ENCODE results near the gene NALCN.

The NALCN gene

DNA sequence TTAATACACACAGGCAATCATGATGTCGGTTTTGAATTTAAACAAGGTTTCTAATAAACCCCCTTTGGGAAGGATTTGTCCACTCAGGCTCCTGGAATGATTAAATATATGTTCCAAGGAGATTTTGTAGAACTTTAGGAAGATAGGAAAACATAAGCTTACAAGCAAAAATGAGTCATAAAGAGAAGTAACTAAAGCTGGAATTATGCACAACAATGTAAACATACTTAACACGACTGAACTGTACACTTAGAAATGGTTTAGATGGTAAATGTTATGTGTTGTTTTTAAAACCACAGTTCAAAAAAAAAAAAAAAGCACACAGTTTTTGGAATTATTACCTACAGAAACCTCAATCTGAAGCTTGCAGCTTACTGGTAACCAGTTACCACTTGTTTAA lies 304.4 kb downstream of the NALCN start:
- no peak for ATAC-seq

DNA sequence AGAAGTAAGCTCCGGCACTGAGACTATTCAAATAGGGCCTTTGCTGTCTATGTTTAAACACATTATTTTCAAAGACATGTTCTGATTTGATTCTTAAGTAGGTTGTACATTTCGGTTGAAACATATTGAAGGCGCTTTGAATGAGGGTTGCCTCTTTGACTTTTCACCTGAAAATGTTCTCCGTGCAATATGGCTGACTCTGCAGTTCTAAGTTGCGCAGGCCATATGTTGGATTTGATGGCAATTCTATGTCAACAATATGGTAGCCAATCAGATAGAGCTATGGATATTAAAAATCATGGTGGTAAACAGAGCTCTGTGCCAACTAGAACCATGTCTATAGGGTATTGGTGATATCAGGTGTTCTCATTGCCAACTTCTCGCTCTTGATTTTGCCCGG lies 307.3 kb downstream of the NALCN start:
- ATAC-seq = no peak

DNA sequence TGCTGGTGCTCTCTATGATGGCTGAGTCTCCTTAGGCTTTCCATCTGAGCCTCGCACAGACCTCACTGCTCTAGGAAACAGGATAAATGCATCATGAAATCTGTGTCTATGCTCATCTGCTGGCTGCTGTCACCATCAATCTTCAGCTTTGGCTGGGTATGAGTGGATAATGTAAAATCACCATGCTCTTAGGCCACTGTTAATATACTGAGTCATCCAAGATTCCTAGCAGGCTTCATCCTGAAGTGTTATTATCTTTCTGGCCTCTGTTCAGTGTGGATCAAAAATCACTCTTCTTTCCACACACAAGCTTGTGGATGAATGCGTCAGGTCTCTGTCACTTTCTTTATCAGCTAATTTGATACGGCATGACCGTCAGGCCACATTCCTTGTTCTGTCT lies 317.4 kb downstream of the NALCN start:
- no peak for ATAC-seq

- no peak for ATAC-seq
Measured at GRCh38 chr13:101092985-101093384, 323.3 kb downstream of the NALCN start.

DNA sequence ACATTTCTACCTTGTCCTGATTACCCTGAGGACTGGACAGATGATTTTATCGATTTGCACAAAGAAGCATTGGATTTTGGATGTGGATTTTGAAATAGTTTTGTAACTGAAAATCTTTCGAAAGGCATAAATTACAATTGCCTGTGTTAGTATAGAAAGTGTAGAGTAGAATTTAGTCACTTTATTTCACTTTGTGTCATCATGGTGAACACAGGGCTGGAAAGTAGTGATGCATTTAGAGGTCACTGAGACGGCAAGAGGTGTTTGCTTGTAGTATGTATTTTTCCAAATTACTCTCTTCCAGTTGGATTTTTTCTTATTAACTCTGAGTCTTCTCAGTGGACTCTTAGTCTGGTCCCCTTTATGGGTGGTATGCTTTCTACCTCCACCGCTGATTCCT lies 326.0 kb downstream of the NALCN start:
- ATAC-seq = no peak

GRCh38 chr13:101085551-101085950 lies 330.8 kb downstream of the NALCN start:
- no peak for ATAC-seq

GRCh38 chr13:101082441-101082840 lies 333.9 kb downstream of the NALCN start:
- no peak for ATAC-seq

- ATAC-seq = no peak
Measured at GRCh38 chr13:101080616-101081015, 335.7 kb downstream of the NALCN start.

DNA sequence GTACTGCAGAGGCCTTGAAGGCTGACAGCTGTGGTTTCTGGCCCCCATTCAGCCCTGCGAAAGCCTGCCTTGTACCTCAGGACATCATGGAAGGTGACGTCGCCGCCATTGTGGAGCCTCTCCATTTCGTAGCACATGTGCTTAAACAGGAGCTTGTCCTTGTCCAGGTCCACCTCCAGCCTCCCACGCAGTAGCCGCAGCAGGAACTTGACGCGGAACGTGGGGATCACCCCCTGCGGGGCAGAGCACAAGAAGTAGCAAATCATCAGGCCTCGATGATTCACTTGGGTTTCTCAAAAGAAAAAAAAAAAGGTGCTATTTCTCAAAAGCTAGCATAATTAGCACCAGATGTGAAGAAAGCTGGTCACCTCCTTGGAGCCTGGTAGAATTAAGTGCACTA lies 351.0 kb downstream of the NALCN start:
- no peak for ATAC-seq

DNA sequence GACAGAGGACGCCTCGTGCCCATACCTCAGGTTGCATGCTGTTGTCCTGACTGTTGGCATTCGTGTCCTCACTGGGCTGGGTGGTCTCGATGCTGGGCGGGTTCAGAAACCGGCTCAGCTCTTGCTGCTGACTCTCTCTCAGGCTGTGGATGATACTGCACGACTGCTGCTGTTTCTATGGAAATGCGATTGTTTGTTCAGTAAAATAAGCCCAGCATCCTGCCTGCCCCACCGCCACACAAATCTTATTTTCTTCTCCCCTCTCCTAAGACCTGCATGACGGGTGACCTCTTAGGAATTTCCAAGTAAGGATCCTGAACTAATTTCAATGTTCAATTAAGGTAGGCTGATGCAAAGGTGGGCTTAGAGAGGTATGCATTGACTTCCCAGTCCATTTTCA lies 356.5 kb downstream of the NALCN start:
- no peak for ATAC-seq

GRCh38 chr13:101058841-101059240 lies 357.5 kb downstream of the NALCN start:
- no peak for ATAC-seq

- ATAC-seq = no peak
Measured at GRCh38 chr13:101053301-101054093, 362.8 kb downstream of the NALCN start.

- ATAC-seq = no peak
Measured at GRCh38 chr13:101049166-101049850, 367.0 kb downstream of the NALCN start.

DNA sequence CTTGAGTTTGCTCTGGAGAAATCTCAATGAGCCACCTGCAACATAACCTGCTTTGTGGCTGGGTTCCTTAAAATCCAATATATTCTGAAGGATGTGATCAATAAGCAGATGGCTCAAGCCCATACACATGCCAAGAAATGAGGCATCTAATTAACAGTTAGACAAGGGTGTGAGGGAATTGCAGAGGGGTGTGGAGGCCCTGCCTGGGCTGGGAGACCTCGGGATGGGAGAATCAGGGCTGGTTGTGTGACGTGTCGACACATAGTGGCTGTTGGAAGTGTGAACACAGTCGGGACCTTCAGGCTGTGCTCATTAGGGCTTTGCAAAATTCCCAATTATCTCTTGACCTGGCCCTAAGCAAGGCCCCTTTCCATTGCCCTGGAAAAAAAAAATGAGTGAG lies 379.8 kb downstream of the NALCN start:
- no peak for ATAC-seq

DNA sequence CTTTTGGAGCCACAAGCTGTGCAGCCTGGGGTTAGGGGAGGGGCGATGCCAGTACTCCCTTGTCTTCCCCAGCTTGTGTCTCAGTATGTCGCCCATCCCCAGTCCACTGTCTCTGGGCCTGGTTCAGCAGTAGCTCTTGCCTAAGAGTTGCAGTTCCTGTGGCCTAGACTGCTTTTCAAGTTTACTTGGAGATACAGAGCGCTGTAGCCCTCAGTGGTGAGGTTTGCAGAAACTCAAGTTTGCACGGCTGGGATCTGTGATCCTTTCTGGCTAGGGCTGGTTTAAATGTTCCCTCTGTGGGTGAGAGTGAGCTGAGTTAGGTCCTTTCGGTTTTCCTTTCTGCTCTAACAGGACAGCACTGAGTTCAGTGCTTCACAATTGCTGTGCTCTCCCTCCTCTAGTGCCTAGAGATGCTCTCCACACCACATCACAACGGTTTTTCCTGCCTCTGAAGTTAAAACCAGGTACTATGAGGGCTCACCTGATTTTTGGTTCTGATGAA lies 381.1 kb downstream of the NALCN start:
- no peak for ATAC-seq

DNA sequence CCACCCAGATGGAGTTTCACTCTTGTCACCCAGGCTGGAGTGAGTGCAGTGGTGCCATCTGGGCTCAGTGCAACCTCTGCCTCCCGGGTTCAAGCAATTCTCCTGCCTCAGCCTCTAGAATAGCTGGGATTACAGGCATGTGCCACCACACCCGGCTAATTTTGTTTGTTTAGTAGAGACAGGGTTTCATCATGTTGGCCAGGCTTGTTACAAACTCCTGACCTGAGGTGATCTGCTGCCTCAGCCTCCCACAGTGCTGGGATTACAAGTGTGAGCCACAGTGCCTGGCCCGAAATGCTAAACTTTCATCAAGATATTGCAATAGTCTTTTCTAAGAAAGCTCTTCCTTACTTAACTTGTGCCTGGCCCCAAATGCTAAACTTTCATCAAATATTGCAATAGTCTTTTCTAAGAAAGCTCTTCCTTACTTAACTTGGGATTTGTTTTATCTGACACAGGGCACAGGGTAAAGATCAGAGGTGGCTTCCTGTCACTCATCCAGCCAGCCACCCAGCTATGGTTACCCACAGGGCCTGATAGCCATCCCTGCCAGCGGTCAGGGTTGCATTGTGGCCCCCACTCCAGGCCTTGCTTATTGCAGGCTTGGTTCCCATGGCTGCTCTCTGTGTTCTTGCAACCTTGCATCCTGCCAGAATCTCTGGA lies 389.4 kb downstream of the NALCN start:
- ATAC-seq = no peak

GRCh38 chr13:101026328-101026727 lies 390.0 kb downstream of the NALCN start:
- ATAC-seq = no peak

- no peak for ATAC-seq
Measured at GRCh38 chr13:101025925-101026324, 390.4 kb downstream of the NALCN start.

GRCh38 chr13:101025519-101025918 lies 390.8 kb downstream of the NALCN start:
- ATAC-seq = no peak

- ATAC-seq = no peak
Measured at GRCh38 chr13:101019126-101019525, 397.2 kb downstream of the NALCN start.

DNA sequence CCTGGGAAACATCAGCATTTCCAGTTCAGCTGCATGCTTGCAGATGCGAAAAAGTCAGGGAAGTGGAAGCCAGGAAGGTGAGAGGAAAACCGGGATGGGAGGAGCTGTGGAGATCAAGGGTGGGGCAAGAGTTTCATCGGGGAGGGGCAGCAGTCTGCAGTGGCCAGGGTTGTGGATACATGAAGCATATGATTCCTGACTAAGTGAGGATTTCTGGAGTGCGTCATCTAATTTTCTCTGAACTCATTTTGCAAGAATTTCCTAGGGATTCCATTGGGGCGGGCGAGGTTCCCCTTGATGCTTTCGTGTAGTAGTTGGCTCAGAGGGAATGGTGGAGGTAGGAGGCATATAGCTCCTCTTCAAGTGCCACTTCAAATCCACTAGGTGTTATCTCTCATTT lies 397.6 kb downstream of the NALCN start:
- no peak for ATAC-seq

GRCh38 chr13:101017123-101017872 lies 399.0 kb downstream of the NALCN start:
- ATAC-seq = no peak

DNA sequence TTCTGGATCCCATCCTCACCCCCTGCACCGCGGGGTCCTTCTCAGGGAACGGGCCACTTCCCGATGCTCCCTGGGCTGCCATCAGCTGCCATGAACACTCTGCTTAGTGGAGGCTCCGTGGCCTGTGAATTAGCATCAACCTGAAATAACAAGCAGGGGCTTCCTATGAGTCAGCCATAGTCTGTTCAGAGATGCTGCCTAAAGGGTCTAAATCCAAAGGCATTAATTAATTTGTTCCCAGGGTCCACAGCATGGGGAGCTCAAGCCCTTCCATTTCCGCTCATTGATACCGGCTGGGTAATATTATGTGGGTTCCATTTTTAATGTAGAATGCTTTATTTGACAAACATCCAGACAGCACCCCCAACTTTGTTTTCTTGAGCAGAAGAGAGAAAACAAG lies 399.8 kb downstream of the NALCN start:
- no peak for ATAC-seq
